Putamen (tissue), 1 donor: ENCODE measurements around the gene IL11RA.

Experiments
- DNase-seq: peaks from one replicate; pipeline ENCODE4 v3.0.0-alpha.2; 2016; ENCODE audit warnings: low spot score

Gene IL11RA

GRCh38 chr9:34654323-34655051 lies 2.5 kb downstream of the IL11RA start:
- DNase-seq = peak; percentile 78

DNA sequence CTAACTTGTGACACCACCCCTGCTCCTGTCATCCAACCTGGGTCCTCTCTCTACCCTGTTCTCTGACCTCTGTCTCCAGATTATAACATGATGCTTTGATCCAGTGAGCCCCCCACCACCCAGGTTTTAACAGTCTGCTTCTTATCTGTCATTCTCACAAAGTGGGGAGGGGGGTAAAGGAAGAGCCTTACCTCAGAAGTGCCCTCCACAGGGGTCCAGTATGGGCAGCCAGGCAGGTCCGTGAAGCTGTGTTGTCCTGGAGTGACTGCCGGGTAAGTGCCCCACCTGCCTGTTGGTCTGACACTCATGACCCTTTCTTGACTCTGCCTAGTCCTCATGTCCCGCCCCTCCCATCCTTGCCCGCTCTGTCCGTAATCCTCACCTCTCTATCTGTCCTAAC lies 3.4 kb downstream of the IL11RA start:
- DNase-seq = no peak

DNA sequence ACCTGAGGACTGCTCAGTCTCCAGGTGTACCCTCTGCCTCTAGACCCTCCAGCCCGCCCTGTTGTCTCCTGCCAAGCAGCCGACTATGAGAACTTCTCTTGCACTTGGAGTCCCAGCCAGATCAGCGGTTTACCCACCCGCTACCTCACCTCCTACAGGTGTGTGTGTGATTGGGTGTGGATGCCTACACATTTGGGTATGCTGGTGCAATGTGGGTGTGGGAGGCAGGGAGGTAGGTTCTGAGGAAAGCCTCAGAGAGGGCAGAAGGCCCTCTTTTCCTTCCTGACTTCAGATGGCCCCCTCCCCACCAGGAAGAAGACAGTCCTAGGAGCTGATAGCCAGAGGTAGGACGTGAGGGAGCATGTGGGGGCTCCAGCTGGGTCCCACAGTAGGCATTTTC lies 5.0 kb downstream of the IL11RA start:
- DNase-seq = no peak

DNA sequence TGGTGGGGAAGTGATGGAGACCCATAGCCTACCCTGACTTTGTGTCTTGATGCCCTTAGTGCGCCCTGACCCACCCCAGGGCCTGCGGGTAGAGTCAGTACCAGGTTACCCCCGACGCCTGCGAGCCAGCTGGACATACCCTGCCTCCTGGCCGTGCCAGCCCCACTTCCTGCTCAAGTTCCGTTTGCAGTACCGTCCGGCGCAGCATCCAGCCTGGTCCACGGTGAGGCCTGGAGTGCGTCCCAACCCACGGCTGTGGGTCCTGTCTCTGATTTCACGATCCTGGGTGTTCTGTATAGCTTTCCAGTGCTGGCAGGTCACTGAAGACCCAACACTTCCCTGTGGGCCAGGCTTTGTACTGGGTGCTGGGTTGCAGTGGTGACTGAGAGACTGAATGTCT lies 6.5 kb downstream of the IL11RA start:
- no peak for DNase-seq

DNA sequence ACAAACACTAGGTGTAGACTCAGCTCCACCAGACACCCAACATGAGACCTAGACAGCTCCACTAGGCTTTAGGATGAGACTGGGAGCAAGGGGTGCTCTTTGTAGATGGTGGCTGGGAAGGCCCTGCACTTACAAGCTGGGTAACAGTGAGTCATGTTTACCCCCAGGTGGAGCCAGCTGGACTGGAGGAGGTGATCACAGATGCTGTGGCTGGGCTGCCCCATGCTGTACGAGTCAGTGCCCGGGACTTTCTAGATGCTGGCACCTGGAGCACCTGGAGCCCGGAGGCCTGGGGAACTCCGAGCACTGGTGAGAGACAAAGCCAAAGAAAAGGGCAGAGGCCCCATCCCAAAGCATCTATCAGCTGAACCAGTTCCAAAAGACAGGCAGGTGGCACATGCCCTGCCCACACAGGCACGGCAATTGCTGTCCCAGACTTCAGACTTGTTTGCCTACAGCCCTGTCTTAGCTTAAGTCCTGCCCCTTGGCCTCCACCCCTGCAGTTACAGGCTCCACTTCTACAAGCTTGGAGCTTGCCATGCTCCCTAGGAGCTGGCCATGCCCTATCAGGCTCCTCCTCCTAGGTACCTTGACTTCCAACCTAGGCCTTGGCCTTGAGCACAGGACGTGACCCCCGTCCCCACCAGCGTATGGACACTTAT lies 7.7 kb downstream of the IL11RA start:
- no peak for DNase-seq

DNA sequence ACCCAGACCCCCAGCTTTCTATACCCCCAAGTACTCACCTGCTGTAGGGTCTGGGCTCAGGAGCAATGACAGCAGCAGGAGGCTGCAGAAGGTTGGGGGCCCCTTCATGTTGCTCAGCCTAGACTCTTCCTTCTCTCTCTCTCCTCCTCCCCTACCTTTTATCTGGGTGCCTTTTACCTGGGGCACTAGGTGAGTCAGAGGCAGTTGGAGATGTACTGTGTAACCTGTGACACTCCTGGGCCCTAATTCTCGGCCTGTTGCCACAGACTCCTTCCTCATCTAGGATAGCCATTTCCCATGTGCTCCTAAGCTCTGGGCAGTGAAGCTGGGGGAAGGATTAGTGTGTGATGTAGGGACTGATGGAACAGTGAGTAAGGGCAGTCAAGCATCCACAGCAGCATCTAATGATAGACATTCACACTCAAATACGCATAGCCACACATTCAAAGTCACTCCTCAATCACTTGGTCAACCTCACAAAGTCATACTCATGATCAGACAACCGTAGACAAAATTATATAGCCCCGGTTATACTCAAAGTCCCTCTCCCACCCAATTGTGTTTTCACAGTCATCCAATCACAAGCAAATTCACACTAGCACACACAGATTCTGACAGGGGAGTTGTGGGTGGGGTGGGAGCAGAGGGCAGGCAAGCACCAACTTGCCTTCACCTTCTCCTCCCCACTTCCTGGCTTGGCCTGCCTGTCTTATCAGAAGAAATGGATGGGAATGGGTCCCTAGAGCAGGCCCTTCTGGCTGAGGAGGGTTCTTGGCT lies 10.7 kb downstream of the IL11RA start, which contains the start of gene CCL27:
TSS of gene CCL27 (minus strand) at position 132 of the 777 bp plus-strand sequence. CDS start at position 108, 24 bp downstream.
- no peak for DNase-seq

- DNase-seq = no peak
Measured at GRCh38 chr9:34663303-34663605, 11.3 kb downstream of the IL11RA start.

DNA sequence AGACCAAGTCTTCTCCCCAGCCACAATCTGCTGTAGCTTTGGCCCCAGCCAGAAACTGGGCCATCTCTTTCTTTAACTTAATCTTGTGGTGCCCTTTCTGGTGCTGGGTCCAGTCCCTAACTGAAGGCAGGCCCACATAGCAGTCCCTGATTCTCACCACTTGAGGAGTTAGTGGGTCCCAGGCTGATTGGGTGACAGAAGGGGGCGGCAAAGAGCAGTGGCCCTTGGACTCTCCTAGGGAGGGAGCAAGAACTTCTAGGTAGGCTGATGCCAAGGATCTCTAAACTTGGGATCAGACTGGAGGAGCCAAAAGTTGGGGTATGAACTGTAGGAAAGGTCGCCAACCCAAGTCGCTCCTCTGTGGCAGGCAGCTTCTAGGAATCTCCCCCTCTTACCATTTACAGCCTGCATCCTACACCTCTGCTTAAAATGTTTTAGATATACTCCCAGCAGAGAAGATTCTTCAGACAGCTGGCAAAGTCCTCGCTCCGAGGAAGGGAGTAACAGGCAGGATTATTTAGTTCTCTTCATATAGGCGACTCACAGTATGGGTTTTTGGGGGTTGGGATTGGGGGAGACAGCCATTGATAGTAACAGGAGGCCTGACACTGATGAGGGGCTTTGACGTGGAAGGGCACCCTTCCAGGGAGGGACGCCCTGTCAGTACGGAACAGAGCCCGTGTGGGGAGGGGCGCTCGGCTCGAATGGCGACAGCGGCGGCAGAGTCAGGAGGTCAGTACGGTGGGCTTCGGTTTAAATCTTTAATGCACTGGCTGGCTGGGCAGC lies 12.5 kb downstream of the IL11RA start:
- peak; percentile 70 for DNase-seq

DNA sequence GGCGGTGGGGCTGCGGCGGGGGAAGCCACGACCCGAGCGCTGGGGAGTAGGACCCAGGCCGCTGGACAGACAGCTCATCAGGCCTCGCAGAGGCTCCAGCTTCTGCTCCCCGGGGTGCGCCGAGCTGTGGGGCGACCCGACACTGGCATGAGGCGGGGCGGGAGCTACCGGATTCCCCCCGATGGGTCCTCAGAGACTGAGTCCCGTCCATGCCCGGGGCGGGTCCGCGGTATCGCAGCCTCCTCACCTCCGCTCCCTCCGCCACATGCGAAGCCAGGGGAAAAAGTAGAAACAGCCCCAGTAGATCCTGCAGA lies 13.0 kb downstream of the IL11RA start:
- no peak for DNase-seq

GRCh38 chr9:34665381-34666250 lies 13.6 kb downstream of the IL11RA start:
- peak; percentile 95 for DNase-seq

DNA sequence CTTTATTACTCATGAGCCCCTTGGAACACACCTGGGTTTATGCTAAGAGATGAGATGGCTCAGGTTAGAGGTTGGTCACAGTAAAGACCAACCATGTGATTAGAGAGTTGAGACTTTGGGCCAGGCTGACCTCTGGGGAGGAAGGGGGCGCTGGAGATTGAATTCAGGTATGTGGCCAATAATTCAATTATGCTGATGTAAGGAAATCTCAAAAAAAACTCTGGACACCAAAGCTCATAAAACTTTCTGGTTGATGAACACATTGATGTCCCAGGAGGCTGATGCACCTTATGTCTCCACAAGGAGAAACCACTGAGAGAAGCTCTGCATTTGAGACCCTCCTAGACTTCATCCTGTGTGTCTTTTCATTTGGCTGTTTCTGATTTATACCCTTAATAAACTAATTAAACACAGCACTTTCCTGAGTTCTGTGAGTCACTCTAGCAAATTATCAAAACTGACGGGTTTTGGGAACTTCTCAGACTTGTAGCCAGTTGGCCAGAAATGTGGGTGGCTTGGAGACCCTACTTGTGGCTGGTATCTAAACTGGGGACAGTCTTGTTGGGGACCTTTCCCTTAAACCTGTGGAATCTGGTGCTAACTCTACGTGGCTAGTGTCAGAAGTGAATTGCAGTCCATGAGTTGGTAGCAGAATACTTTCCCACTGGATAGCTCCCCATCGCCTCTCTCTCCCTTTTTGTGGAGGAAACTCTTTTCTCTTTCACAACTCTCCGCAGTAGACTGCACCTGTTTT lies 18.0 kb downstream of the IL11RA start:
- no peak for DNase-seq

DNA sequence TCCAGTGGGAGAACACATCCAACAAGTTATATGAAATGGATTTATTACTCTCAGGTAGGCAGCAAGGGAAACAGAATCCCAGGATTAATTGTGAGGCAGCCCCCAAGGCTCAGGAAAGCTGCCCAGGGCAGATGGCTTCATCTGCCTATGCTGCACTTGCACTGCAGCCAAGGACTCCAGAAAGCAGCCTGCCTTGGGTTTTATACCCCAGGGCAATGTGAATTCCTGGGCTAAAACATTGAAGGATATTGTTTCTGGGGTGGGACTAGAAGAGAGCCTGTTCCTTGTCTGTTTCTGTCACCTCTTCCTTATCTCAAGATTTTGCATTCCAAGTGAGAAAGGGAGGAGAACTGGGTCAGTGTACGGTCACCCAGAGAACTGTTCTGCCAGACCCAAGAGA lies 19.3 kb downstream of the IL11RA start:
- DNase-seq = no peak

- DNase-seq = no peak
Measured at GRCh38 chr9:34674440-34674839, 22.5 kb downstream of the IL11RA start.

- DNase-seq = no peak
Measured at GRCh38 chr9:34675048-34675714, 23.2 kb downstream of the IL11RA start.

- no peak for DNase-seq
Measured at GRCh38 chr9:34675869-34676268, 23.9 kb downstream of the IL11RA start.

DNA sequence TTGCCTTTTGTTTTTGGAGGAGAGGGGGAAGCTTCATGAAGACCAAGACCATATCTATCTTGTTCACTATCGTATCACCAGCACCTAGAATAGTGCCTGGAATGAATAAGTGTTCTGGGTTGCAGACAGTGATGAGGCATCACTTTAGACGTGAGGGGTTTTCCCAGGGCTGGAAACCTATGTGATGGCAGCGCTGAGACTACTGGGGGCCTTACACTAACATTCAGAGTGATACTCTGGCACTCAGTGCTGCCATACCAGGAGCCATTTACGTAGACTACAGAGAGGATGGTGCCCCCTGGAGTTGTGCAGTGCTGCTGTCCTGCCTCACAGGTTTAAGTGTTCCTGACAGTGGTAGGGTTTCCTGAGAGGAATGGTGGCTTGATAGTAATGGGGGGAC lies 32.2 kb downstream of the IL11RA start:
- DNase-seq = no peak

- no peak for DNase-seq
Measured at GRCh38 chr9:34684816-34685215, 32.8 kb downstream of the IL11RA start.

DNA sequence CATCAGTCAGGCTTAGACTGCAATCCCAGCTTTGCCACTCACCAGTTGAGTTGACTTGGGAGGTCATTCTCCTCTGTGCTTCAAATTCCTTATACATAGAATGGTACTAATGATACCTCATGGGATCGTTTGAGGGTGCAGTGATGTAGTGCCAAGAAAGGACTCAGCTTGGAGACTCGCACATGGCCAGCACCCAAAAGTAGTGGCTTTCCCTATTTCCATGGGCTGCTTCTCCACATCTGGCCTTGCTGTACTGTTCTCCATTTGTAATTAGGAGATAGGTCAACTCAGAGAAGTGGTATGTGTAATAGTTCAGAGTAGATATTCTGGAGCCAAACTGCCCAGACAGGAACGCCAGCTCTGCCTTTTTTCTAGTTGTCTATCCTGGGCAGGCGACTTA lies 33.6 kb downstream of the IL11RA start:
- no peak for DNase-seq

DNA sequence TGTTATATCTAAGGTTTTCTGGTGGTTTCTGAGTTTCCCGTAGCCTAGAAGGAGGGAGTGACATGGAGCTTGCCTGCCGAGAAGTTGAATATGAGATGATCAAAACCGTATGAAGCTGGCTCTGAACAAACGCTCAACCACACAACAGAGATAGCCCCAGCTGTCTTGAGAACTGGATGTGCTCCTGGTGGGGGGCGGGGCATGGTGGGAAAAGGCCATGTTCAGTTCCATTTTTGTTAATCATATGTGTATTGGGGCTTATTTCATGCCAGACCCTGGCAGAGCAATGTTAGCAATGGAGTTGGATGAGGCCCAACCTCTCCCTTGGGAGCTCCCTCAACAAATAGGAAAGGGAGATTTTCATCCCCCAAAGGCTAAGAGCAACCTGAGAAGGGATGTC lies 34.2 kb downstream of the IL11RA start:
- DNase-seq = no peak

DNA sequence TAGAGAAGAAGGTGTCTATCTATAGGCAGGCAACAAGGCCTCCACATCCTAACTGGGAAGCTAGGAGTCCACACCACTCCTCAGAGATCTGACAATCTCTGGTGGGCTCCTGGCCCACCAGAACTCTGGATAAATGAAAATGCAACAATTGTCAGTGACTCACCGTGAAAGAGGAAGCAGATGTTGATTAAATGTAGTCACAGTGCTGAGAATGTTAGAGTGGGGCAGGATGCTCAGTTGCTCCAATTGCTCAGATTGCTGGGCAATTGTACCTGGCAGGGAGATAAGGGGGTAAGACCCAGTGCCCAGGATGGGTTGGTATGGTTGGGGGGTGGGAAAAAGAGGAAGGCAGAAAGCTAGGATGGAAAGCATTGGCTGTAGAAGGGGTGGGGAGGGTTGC lies 34.7 kb downstream of the IL11RA start:
- no peak for DNase-seq
